GM15510 (cell line): ENCODE measurements around the gene ARHGEF19.

Source experiments
- POLR2A ChIP-seq: IDR thresholded peaks from 3 replicates; pipeline ENCODE4 v1.6.1; 2011; ENCODE audit warnings: borderline replicate concordance; ENCODE audit not compliant: insufficient read length; ENCODE audit errors: extremely low read depth

ARHGEF19 gene

GRCh38 chr1:16248007-16248436 lies 35.6 kb upstream of the ARHGEF19 start:
- no peak for TF ChIP-seq POLR2A

GRCh38 chr1:16247441-16247840 lies 35.0 kb upstream of the ARHGEF19 start:
- TF ChIP-seq POLR2A, result no peak

GRCh38 chr1:16246961-16247360 lies 34.5 kb upstream of the ARHGEF19 start:
- TF ChIP-seq POLR2A, result no peak

GRCh38 chr1:16245476-16246196 lies 33.2 kb upstream of the ARHGEF19 start:
- no peak for TF ChIP-seq POLR2A

GRCh38 chr1:16244650-16245285 lies 32.3 kb upstream of the ARHGEF19 start:
- TF ChIP-seq POLR2A, result no peak

GRCh38 chr1:16243936-16244649 lies 31.6 kb upstream of the ARHGEF19 start:
- no peak for TF ChIP-seq POLR2A

- no peak for TF ChIP-seq POLR2A
These were observed 30.8 kb upstream of the ARHGEF19 start for GRCh38 chr1:16243215-16243610.

- TF ChIP-seq POLR2A, result no peak
These were observed 30.2 kb upstream of the ARHGEF19 start for GRCh38 chr1:16242556-16243214.

- TF ChIP-seq POLR2A, result no peak
These were observed 28.8 kb upstream of the ARHGEF19 start for GRCh38 chr1:16241221-16241708.

GRCh38 chr1:16239972-16240491 lies 27.6 kb upstream of the ARHGEF19 start:
- TF ChIP-seq POLR2A, result no peak

- TF ChIP-seq POLR2A, result no peak
These were observed 24.9 kb upstream of the ARHGEF19 start for GRCh38 chr1:16237343-16237830.

GRCh38 chr1:16236511-16237342 lies 24.3 kb upstream of the ARHGEF19 start, which contains the start of gene CPLANE2:
CPLANE2 (minus strand) TSS chr1:16237183; CDS start chr1:16236742, 441 bp downstream.
- TF ChIP-seq POLR2A, result peak; percentile 69

- no peak for TF ChIP-seq POLR2A
These were observed 23.6 kb upstream of the ARHGEF19 start for GRCh38 chr1:16235944-16236510.
